Stimulated activated CD4-positive, alpha-beta T cell treated with anti-CD3 and anti-CD28 coated beads, Interleukin-15, amount 100 ng/mL, for 48 hours (primary cell): ENCODE data around the gene REPS2.

Experiments
- DNase-seq, 2 donors: peaks; one replicate each; pipeline ENCODE4 v3.0.0-alpha.2; 2020; ENCODE audit warnings: low read depth in 2 of 2

The REPS2 gene

DNA sequence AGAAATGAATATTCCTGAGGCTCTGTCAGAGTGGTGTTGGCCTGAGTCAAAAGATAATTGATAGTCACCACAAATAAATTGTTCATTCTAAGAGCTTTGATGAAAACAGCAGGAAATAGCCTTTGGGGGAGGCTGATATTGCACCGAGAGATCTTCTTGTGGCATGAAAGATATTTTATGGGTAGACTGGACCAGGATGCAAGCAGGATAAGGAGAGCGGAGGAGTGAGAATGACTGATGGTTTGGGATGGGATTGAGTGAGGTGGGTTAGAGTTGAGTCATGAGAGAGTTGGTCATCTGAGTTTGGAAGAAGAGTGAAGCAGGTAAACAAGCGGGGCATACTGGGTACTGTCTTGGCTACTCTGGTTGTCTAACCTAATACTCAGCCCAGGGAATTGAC, 88.7 kb downstream of the REPS2 start:
- DNase-seq: no peak

DNA sequence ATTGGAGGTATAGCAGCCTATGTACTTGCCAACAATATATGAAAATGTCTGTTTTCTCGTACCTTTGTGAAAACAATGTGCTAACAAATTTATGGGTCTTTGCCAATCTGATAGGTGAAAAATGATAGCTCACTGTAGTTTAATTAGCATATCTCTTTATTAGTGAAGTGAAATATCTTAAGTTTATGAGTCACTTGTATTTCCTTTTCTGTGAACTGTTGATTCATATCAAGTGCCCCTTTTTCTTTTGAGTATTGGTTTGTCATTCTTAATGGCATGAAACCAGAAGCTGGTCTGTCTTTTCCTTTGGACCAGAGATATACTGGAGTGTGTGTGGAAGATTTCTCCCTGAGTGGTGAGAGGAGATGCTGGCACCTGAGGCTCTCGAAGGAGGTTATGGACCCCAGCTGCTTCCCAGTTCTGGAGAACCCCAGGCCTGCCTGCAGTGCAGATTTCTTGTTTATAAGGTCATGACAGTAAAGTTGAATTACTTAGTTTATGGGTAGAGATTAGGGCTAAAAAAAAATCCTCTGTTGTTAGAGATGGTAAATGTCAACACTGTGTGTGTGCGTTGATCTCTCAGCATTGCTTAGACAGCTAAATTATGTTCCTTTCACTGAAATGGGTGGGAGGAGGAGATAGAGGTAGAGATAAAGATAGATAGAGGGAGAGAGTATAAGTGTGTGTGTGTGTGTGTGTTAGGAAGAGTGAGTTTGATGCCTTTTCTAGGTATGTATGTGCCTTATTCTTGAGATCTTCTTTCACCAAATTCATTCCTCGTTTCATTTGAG, 89.9 kb downstream of the REPS2 start:
- no peak for DNase-seq

DNA sequence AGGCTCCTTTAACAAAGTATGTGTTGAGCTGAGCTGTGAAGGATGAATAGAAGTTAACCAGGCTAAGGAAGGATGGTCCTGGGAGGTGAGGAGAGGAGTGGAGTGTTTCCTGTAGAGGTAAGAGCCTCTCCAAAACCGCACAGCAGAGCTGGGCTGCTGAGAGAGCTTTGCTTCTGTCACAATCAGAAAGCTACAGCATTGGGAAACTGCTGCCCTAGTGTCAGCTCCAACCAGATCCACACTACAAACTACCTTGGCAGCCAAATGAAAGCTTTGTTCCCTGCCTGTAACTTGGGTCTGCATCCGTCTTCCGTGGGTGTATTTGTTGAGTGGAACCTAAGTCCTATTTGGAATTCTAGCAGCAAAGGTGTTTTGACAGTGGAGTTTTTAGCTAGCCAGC, 91.8 kb downstream of the REPS2 start:
- no peak for DNase-seq

DNA sequence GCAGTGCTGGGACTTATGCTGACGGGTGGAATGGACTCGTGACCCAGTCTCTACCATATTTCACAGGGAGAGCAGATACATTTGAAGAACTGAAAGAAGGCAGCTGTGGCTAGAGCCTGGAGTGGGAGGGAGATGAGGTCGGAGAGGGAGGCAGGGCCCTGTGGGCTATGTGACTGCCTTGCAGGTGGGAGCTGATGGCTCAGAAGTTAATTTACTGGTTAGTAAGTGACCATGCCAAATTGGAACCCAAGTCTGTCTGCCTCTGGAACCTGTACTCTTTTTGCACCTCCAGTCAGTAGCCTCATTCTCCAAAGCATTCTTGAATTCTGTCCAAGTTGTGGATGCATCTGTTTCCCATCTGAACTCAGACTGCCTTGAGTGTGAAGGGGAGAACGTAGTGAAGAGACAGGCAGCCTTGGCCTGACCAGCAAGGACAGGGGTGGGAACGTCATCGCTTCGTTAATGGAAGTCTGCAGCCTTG, 92.3 kb downstream of the REPS2 start:
- DNase-seq: no peak

DNA sequence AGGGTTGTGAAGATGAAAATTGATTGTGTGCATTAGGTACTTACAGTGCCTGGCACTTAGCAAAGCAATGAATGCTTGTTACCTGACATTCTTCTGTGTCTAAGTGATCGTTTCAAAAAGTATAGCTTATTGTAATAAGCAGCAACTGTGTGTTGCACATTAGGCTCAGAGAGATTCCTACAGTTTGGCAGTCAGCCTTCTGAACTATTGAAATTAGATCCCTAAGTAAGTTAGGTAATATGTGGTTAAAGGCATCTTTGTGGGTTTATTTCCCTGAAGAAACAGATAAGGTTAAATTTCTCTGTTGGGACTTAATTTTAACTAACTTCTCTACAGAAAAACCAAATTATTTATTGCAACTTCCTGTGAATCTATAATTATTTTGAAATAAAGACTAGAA, 93.4 kb downstream of the REPS2 start:
- no peak for DNase-seq

DNA sequence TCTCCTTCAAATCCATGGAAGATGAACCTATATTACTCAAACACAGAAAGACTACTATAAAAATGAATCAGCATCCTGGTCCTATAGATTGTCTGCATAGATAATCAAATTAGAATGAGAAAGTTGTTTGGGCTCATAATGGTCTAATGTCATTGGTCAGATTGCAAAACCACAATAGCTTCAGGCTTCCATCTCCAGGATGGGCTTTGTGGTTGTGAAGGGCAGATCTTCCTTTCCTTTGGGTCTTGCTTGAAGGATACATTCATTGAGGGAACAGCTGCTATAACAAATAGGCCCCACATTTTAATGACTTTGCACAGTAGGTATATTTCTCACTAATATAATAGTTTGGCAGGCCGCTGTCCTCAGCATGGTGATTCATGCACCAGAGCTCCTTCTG, 94.3 kb downstream of the REPS2 start:
- DNase-seq: no peak

DNA sequence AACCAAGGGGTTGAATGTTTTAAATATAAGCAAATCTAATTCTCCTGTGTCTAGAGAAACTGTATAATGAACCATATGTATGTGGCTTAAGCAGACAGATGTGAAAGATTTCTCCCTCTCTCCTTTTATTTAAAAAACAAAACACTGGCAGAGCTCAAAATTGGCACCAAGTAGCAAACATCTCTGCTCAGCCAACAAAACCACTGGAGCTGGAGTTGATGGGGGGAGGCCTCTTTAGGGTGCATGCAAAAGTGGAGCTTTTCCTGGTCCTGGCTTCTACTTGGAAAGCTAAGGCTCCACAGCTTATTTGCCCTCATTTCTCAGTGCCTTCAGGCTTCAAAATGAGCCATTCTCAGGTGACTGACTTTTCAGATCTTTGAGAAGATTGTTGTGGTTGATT, 95.6 kb downstream of the REPS2 start:
- DNase-seq: no peak

DNA sequence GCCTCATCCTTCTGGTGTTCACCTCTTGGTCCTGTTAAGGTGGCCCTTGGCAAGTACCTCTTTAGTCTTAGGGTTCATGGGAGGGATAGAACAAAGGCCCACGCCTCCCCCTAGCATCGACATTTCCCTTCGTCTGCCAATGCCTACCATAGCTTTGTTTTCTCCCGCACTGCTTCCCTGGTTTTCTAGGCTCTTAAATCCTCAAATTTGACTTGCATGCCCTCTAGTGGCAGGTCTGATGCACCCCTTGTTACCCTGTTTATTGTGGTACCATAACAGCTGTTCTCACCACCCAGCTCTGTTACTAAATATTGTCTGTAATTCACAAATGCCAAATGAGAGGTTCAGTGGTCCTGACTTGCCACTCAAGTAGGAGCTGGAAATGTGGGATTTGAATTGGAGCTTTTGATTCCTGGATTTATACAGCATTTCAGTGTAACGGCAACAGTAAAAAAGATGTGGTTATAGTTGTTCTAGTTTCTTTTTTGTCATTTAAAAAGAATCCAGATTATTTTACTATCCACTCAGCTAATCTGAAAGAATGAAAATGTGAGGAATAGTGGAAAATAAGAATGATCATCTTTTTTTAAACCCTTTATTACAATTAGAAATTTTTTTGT, 100.1 kb downstream of the REPS2 start:
- peak; percentile 4 to 13 for DNase-seq

DNA sequence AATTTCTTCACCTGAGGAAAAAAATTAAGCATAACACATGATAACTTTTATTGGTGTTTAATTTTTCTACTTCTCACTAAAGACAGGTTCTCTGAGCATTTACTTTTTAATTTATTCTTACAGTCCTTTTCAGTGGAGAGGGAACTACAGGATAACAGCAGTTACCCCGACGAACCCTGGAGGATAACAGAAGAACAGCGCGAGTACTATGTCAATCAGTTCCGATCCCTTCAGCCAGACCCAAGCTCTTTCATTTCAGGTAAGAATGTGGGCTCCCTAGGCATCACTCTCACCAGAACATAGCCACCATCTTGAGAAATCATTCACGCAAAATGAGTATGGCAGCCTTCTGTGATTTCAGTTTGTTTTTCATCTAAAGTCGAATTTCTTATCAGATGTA, 100.8 kb downstream of the REPS2 start:
- no peak for DNase-seq

DNA sequence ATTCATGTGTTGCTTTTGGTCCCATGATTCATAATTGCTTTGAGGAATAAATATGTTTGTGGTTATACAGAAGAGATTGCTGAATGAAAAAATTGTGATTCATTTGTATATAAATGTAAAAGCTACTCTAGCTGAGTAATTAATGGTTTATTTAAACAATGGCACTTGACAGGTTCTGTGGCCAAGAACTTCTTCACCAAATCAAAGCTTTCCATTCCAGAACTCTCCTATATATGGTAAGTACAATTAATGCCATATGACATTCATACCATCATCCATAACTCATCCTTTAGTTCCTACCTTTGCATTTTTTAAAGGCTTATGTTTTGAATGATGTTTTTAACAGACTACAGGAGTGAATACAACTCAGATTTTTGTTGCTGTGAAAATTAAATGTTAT, 105.8 kb downstream of the REPS2 start:
- DNase-seq: no peak

DNA sequence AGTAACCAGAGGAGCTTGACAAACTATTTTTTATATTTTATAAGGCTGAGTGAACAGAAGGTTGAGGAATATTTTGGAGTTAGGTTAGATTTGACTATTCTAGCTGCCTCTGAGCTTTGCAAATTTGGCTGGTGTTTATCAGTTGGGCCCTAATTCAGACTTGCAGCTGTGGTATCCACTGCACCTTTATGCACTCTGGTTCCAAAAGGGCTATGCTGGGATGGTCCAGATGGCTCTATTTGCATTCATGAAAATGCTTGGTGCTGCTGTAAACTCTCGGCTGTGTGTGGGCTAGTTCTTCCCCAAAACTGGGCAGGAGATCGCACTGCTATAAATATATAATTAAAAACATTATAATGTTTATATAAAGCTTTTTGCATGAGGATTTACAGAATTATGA, 106.3 kb downstream of the REPS2 start:
- no peak for DNase-seq

DNA sequence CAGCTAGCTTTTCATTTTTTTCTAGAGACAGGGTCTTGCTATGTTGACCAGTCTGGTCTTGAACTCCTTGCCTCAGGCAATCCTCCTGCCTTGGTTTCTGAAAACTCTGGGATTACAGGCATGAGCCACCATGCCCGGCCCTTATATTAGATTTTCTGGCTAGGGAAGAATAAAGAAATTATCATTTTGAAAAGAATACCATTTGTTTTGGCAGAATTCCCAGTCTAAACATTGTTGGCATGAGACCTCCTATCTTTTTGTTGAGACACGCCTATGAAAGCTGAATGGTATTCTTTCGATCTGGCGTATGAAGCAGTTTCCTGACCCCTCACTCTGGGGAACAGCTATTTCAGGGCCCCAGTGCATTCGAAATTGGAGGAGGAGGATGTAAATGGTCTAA, 107.0 kb downstream of the REPS2 start:
- no peak for DNase-seq

DNA sequence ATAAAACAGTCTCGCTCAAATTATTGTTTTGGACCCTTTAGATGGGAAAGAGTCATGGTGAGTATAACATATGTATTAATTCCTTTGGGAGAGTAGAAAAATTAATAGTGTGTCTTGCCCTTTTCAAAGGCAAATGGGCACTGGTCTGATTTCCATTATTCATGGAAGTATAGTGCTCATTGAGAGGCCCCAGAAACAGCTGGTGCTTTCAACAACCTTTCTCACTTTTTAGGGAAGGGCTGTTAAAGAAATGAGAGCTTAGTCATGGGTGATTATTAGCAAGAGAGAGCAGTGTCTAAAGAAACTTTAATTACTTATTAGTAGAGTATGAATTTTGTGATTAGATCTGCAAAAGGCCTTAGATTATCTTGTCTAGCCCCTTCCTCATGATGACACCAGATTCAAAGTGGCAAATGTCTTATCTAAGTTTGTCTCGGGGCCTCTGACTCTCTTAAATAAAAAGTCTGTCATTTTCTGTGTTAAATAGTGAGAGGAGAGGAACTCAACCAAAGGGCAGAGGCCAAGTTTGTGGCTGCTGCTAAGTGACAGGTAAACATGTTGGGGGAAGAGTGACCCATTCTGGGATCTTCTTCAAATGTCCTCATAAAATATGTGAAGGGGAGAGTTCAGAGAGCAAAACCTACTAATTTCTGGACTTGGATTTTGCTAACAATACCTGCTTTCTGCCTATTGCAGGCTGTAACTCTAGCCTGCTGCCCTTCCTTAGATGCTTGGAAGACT, 110.6 kb downstream of the REPS2 start:
- no peak for DNase-seq

DNA sequence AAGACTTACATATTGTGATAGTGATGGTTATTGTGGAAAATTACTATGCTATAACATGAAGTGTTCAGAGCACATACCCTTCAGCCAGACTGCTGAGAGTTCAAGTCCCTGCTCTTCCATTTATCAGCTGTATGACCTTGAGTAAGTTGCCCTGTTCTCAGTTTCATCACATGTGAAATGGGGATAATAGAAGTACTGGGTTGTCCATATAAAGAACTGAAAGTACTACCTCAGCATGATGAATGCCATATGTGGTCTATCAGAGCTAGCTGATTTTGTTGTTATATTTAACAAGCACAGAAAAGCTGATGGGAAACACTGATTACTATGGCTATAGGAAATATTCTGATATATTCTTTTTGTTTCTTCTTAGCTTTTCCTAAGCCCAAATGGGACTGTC, 115.6 kb downstream of the REPS2 start:
- no peak for DNase-seq

DNA sequence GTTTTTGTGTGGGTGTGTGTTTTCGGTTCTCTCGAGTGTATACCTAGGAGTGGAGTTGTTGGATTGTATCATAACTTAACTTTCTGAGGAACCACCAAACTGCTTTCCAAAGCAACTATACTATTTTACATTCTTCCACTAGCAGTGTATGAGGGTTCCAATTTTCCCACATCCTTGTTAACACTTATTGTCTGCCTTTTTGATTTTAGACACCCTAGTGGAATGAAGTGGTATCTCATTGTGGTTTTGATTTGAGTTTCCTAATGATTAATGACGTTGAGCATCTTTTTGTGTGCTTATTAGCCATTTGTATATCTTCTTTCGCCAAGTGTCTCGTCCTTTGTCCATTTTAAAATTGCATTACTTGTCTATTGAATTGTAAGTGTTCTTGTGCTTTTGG, 118.6 kb downstream of the REPS2 start:
- no peak for DNase-seq

DNA sequence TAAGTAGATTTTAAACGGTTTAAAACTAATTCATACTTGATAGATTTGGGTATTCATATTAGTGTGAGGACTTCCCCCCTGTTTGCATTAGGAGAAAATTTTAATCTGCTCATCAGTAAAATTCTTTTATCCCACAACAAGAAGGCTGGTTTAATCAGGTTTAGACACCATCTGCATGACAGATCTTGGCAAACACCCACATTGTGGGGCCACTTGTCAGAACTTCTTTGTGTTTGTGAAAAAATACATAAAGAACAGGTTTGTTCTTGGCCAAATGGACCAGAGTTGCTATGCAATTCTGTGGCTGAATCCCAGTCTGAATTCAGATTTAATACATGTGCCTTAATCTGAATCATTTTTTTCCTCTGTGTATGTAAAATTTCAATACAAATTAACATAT, 121.1 kb downstream of the REPS2 start:
- no peak for DNase-seq

DNA sequence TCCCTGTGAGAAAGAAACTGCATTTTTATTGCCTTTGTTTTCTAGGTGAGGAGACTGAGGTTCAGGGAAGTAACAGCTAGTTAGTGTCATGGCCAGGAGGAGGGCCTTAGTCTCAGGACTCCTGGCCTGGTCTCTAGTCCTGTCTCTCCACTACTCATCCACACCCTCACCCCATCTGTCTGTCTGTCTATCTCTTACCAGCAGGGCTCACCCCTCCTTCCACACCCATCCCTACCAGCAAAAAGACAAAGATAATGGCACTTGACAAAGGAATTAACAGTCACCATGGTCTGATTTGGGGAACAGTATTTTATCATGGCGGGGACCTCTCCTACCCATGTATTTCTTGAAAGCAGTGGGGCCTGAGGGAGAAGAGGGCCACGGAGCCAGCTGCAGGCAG, 125.8 kb downstream of the REPS2 start:
- DNase-seq: no peak

DNA sequence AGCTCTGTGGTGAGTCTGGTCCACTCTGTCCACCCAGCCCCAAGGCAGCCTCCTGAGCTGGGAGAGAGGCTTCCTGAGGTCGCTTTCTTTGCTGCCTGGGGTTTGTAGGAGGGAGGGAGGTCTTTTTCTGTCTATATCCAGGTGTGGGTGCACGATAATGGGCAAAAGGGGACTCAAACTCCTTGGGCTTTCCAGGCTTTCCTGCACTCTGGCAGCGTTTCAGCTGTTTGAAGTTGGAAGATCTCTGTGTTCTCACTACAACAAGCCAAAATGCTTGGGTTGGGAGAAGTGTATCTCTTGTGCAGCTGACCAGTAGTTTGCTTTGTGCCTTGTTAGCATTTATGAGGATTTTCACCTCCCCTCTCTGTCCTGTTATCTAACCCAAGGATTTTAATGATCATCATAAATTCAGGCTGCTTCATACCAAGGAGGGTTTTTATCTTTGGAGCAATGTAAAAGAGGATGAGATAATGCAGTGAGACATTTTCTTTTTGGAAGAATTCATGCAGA, 126.3 kb downstream of the REPS2 start:
- DNase-seq: no peak

DNA sequence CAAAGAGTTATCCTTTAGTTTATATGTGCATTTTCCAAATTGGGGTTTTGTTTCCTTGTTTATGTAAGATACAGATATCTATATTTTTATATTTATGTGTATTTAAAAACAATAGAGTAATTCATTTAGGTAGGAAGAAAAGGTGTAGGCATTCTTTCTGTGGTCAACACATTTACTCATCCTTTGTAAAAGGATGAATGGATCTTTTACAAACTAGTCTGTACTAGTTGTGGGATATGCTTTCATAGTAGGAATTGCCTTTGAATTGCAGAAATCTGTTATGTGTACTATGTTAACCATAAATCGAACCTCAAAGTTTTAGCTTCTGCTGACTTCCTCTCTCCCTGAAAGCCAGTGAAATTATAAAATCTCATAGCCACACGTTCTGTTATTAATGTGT, 128.5 kb downstream of the REPS2 start:
- no peak for DNase-seq

DNA sequence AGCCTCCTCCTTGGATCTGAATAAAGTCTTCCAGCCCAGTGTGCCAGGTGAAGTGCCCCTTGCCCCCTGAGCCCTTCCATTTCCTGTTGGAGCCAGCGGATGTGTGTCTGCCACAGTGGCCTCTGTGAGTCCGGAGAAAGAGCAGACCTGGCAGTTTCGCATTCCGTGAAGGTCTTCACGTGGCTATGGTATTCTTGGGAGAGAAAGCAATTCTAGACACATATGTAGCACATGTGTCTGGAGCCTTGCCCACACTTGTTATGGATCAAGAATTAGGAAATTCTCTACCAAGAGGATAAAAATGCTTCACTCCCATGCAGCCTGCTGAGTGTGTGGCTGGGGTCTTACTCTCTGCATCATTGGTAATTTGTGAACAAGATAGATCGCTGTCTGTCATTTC, 130.9 kb downstream of the REPS2 start:
- DNase-seq: no peak

DNA sequence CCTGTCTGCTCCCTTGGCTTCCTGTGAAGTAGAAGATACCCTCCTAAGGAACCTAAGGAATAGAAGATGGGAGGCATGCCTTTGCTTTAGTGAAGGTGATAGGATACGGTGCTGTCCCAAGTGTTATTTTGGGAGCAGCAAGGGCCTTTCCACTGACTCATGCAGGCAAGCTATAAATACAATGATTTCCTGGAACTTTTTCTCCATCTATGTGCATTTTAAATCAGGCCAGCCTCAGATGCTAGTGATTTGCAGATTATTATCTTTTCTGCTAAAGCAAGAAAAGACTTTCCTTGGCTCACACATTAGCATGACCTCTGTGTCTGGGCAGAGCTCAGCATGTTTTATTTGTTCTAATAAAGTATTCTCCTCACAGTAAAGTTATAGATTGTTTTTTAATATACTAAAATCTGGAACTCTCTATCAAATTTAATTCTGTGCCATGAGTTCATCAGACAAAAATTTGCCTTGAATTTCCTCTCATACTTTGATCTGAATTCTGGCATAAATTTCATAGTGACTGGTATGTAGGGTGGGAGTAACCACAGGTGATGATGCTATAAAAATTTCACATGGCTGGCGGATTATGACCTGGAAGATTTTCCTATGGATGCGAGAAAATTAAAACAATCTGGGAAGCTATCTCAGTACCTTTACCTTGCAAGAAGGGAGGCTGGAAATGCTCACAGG, 131.7 kb downstream of the REPS2 start:
- no peak for DNase-seq

DNA sequence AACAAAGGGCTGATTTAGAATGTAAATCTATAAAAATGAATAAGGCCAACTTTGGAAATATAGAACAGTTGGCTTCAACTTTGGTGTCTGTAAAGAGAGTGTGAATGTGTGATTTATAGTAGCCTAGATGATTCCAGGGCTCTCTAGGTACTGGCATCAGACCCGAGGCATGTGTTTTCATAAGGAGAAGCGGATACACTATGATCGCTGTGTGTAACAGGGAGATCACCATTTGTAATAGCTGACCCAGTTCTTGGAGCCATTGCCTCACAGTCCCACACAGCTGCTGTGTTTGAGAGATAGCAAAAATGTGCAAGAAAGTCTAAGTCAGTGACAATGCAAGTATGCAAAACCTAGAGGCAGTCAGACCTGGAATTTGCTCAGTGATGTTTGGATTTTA, 135.1 kb downstream of the REPS2 start:
- DNase-seq: no peak
